Fibroblast of lung (primary cell): ENCODE data around the gene EEIG2. TPM values are rescaled to one million over a fixed set of nuclear protein-coding genes. Genes with fewer than 3 reads are reported as not detected.

Experiments used
- DNase-seq, 2 donors: peaks; one replicate each; pipeline versions ENCODE4 v3.0.0 to v3.0.0-alpha.2; 2010; ENCODE audit warnings: low read depth in 2 of 2
- H2AFZ ChIP-seq: 2 replicates; pipeline ENCODE4 v1.5.1; 2012; ENCODE audit warnings: low read length, control low read depth, inconsistent platforms
- H3K27ac ChIP-seq: 2 replicates; pipeline ENCODE4 v1.5.1; 2011; ENCODE audit warnings: low read length, control low read depth; ENCODE audit not compliant: insufficient read depth
- H3K27me3 ChIP-seq: 2 replicates; pipeline ENCODE4 v1.5.1; 2011; ENCODE audit warnings: mild to moderate bottlenecking, low read length; ENCODE audit not compliant: control insufficient read depth, insufficient read depth
- H3K36me3 ChIP-seq: 2 replicates; pipeline ENCODE4 v1.5.1; 2011; ENCODE audit warnings: low read length; ENCODE audit not compliant: control insufficient read depth, insufficient read depth
- H3K4me1 ChIP-seq: 2 replicates; pipeline ENCODE4 v1.5.1; 2011; ENCODE audit warnings: low read length; ENCODE audit not compliant: control insufficient read depth, insufficient read depth; ENCODE audit errors: extremely low read depth
- H3K4me2 ChIP-seq: 2 replicates; pipeline ENCODE4 v1.5.1; 2011; ENCODE audit warnings: low read length, control low read depth; ENCODE audit not compliant: insufficient read depth; ENCODE audit errors: extremely low read depth
- H3K4me3 ChIP-seq, 4 experiments: fragments of 200-600 bp in 1 of 4; sonication (generic) in 1 of 4; replicated peaks in 1 of 4; 2 replicates each; pipeline ENCODE4 v1.5.1; 2011 to 2016; ENCODE audit warnings: low read length in 4 of 4, low read depth in 3 of 4, mild to moderate bottlenecking in 3 of 4, control low read depth in 2 of 4, inconsistent platforms in 1 of 4, mixed read lengths in 1 of 4; ENCODE audit not compliant: insufficient read depth in 1 of 4; ENCODE audit errors: control extremely low read depth in 1 of 4
- H3K79me2 ChIP-seq: 2 replicates; pipeline ENCODE4 v1.5.1; 2012; ENCODE audit warnings: mild to moderate bottlenecking, low read length, inconsistent platforms; ENCODE audit not compliant: control insufficient read depth, insufficient read depth
- H3K9ac ChIP-seq: 2 replicates; pipeline ENCODE4 v1.5.1; 2011; ENCODE audit warnings: mild to moderate bottlenecking, low read length, control low read depth; ENCODE audit not compliant: insufficient read depth
- H3K9me3 ChIP-seq: 2 replicates; pipeline ENCODE4 v1.5.1; 2012; ENCODE audit warnings: low read depth, low read length; ENCODE audit not compliant: control insufficient read depth, insufficient read depth
- H4K20me1 ChIP-seq: 2 replicates; pipeline ENCODE4 v1.5.1; 2011; ENCODE audit warnings: low read length; ENCODE audit not compliant: control insufficient read depth, insufficient read depth; ENCODE audit errors: extremely low read depth
- EZH2 ChIP-seq: IDR thresholded peaks from 2 replicates; pipeline ENCODE4 v1.5.1; 2012; ENCODE audit warnings: low read length, control low read depth, mild to moderate bottlenecking; ENCODE audit errors: missing control alignments
- polyA plus RNA-seq, 2 donors: library from polyadenylated mRNA; depleted of rRNA in 1 of 2; stranded (reverse) in 1 of 2; unstranded in 1 of 2; fragments of >200 nt; gene quantifications; 2 replicates each; pipeline ENCODE4 v1.2.1, GENCODE V29; 2011 to 2012; ENCODE audit warnings: missing spikeins in 1 of 2
- total RNA-seq: library from RNA; depleted of rRNA; stranded (reverse); fragments of >200 nt; gene quantifications from 2 replicates; pipeline ENCODE4 v1.2.1, GENCODE V29; 2014
- TF ChIP-seq, protein P1 (sequence below), 2 donors: IDR thresholded peaks in 1 of 2; conservative IDR thresholded peaks in 1 of 2; 1 replicate in 1 of 2; 2 replicates in 1 of 2; pipeline ENCODE4 v1.5.1; 2011 to 2012; ENCODE audit warnings: low read length in 2 of 2, control low read depth in 1 of 2, inconsistent platforms in 1 of 2, low read depth in 1 of 2, mild to moderate bottlenecking in 1 of 2

The EEIG2 gene
- total and polyA plus RNA-seq, 2 donors (not counting 1 experiment from before 2014, with no cell fraction given), result 13.7 to 18.5 TPM

DNA sequence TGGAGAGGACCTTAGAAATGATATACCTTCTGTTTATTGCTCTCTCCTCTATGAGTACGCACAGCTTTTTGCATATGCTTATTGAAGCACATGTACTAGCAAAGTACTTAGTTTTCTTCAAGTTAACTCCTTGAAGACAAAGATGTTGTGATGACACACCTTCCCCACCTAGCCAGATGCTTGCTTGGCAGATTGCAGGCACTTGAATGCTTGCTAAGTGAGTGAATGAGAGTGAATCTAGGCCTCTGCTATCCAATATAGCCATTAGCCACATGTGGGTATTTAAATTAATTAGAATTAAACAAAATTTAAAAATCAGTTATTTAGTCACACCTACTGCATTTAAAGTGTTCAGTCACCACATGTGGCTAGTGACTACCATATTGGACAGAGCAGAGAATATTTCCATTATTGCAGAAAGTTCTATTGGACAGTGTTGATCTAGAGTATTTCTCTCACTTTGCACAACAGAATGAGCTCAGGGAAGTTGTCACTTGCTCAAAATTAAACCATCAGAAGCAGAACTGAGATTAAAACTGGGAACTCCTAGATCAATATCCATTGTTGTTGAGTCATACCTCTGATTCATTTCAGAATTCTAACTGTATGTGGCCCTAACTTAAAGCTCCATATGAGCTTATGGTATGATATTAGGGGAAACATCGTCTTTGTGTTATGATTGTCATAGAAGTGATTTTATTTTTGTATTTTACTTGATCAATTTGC, 8.6 kb upstream of the EEIG2 start:
- H3K4me3 ChIP-seq, result no peak overlapping the region
- H3K4me2 ChIP-seq, result no peak overlapping the region
- H3K9ac ChIP-seq, result no peak overlapping the region
- H3K79me2 ChIP-seq, result no peaks in the 10 kb centered on the region
- no peaks in the 10 kb centered on the region for H3K27me3 ChIP-seq
- no peak overlapping the region for H3K27ac ChIP-seq
- no peaks in the 10 kb centered on the region for H4K20me1 ChIP-seq
- no peak for DNase-seq
- no peak overlapping the region for H2AFZ ChIP-seq
- no peaks in the 10 kb centered on the region for H3K36me3 ChIP-seq
- no peaks in the 10 kb centered on the region for H3K4me1 ChIP-seq
- TF ChIP-seq, protein P1, sequence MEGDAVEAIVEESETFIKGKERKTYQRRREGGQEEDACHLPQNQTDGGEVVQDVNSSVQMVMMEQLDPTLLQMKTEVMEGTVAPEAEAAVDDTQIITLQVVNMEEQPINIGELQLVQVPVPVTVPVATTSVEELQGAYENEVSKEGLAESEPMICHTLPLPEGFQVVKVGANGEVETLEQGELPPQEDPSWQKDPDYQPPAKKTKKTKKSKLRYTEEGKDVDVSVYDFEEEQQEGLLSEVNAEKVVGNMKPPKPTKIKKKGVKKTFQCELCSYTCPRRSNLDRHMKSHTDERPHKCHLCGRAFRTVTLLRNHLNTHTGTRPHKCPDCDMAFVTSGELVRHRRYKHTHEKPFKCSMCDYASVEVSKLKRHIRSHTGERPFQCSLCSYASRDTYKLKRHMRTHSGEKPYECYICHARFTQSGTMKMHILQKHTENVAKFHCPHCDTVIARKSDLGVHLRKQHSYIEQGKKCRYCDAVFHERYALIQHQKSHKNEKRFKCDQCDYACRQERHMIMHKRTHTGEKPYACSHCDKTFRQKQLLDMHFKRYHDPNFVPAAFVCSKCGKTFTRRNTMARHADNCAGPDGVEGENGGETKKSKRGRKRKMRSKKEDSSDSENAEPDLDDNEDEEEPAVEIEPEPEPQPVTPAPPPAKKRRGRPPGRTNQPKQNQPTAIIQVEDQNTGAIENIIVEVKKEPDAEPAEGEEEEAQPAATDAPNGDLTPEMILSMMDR (conservative IDR thresholded peaks at IDR 0.05 in 1 of 2, IDR thresholded peaks at IDR 0.05 in 1 of 2; ENCODE audit: low read depth in 1 of 2, low read length in 2 of 2), result no peak
- TF ChIP-seq EZH2, result no peak
- H3K9me3 ChIP-seq, result no peaks in the 10 kb centered on the region

- H3K4me1 ChIP-seq, result no peaks in the 10 kb centered on the region
- no peak overlapping the region for H3K4me2 ChIP-seq
- H3K9ac ChIP-seq, result no peak overlapping the region
- no peaks in the 10 kb centered on the region for H3K36me3 ChIP-seq
- H3K27me3 ChIP-seq, result no peaks in the 10 kb centered on the region
- DNase-seq, result no peak
- H4K20me1 ChIP-seq, result no peaks in the 10 kb centered on the region
- no peak overlapping the region for H3K4me3 ChIP-seq
- H2AFZ ChIP-seq, result no peak overlapping the region
- no peak for TF ChIP-seq EZH2
- TF ChIP-seq, protein P1 (conservative IDR thresholded peaks at IDR 0.05 in 1 of 2, IDR thresholded peaks at IDR 0.05 in 1 of 2; ENCODE audit: low read depth in 1 of 2, low read length in 2 of 2), result no peak
- no peaks in the 10 kb centered on the region for H3K9me3 ChIP-seq
- no peaks in the 10 kb centered on the region for H3K79me2 ChIP-seq
- H3K27ac ChIP-seq, result no peak overlapping the region
Measured at GRCh38 chr1:108553905-108554304, 6.0 kb upstream of the EEIG2 start.

GRCh38 chr1:108554682-108555427, 5.0 kb upstream of the EEIG2 start:
- H3K27me3 ChIP-seq, result no peaks in the 10 kb centered on the region
- no peaks in the 10 kb centered on the region for H4K20me1 ChIP-seq
- TF ChIP-seq, protein P1 (conservative IDR thresholded peaks at IDR 0.05 in 1 of 2, IDR thresholded peaks at IDR 0.05 in 1 of 2; ENCODE audit: low read depth in 1 of 2, low read length in 2 of 2), result no peak
- TF ChIP-seq EZH2, result no peak
- no peaks in the 10 kb centered on the region for H3K36me3 ChIP-seq
- H3K4me2 ChIP-seq, result no peak overlapping the region
- no peak overlapping the region for H3K9ac ChIP-seq
- no peak for DNase-seq
- H3K79me2 ChIP-seq, result no peaks in the 10 kb centered on the region
- H3K9me3 ChIP-seq, result no peaks in the 10 kb centered on the region
- no peaks in the 10 kb centered on the region for H3K4me1 ChIP-seq
- no peak overlapping the region for H2AFZ ChIP-seq
- H3K4me3 ChIP-seq, result no peak overlapping the region
- no peak overlapping the region for H3K27ac ChIP-seq
